Muscle of leg (tissue), 11 donors: Measurements from ENCODE around the gene MORN4. TPM values are rescaled to one million over a fixed set of nuclear protein-coding genes. Genes with fewer than 3 reads are reported as not detected.
"Not testable (repeated sequence)": the region's sequence is repeated elsewhere in the genome, so short reads cannot be mapped to it uniquely, and the experiment has no call there.

ENCODE experiments used
- DNase-seq: peaks from one replicate; pipeline ENCODE4 v3.0.0; 2013
- H3K27ac ChIP-seq: one replicate; pipeline ENCODE4 v1.5.1; 2013; ENCODE audit warnings: mild to moderate bottlenecking, low read length, control low read depth
- H3K27me3 ChIP-seq: one replicate; pipeline ENCODE4 v1.6.1; 2013; ENCODE audit warnings: low read length; ENCODE audit not compliant: control insufficient read depth, insufficient read depth
- H3K36me3 ChIP-seq: one replicate; pipeline ENCODE4 v1.6.1; 2013; ENCODE audit warnings: low read length; ENCODE audit not compliant: control insufficient read depth, insufficient read depth
- H3K4me1 ChIP-seq: one replicate; pipeline ENCODE4 v1.6.1; 2013; ENCODE audit warnings: low read length; ENCODE audit not compliant: control insufficient read depth, insufficient read depth
- H3K4me3 ChIP-seq: one replicate; pipeline ENCODE4 v1.5.1; 2013; ENCODE audit warnings: low read length, control low read depth
- H3K9me3 ChIP-seq: replicated peaks from 2 replicates; pipeline ENCODE4 v1.6.1; 2013; ENCODE audit warnings: low read depth, low read length; ENCODE audit not compliant: control insufficient read depth
- WGBS: methylation state at CpG from one replicate; pipeline ENCODE4 v1.1.5; 2013; ENCODE audit warnings: missing lambda C conversion rate; ENCODE audit not compliant: insufficient coverage; 5-methylcytosine and 5-hydroxymethylcytosine counted together
- polyA plus RNA-seq, 8 donors: library from polyadenylated mRNA; unstranded; fragments of 120-200 nt; gene quantifications; one replicate each; pipeline versions ENCODE4 v1.2.1 to v1.2.3, GENCODE V29; 2013; ENCODE audit warnings: inconsistent platforms in 1 of 8, low replicate concordance in 1 of 8; ENCODE audit not compliant: insufficient read length in 8 of 8, insufficient read depth in 1 of 8
- total RNA-seq: library from RNA; stranded (reverse); fragments of 120-200 nt; gene quantifications from one replicate; pipeline ENCODE4 v1.2.4, GENCODE V29; 2013

MORN4 gene
- total and polyA plus RNA-seq, 9 donors, result 3.8 to 7.6 (median 4.9) TPM

- no CpG with 5 or more reads among the region's 5 CpGs for WGBS
- H3K4me1 ChIP-seq, result peaks cover 31% of the 10 kb centered on the region
- not testable (repeated sequence) for H3K9me3 ChIP-seq, H3K27ac ChIP-seq, H3K4me3 ChIP-seq, H3K36me3 ChIP-seq, DNase-seq, H3K27me3 ChIP-seq
These were observed 56.8 kb downstream of the MORN4 start for GRCh38 chr10:97576487-97576886.

- peaks cover 43% of the 10 kb centered on the region for H3K4me1 ChIP-seq
These were observed 58.1 kb downstream of the MORN4 start for GRCh38 chr10:97575127-97575668.

GRCh38 chr10:97574374-97575126, 58.8 kb downstream of the MORN4 start:
- WGBS, result 93% methylated on average over 1 of the region's 4 CpGs
- H3K4me1 ChIP-seq, result peaks cover 50% of the 10 kb centered on the region
- H3K27me3 ChIP-seq, result peaks cover 4% of the 10 kb centered on the region
- peak; percentile 77 for DNase-seq
- H3K9me3 ChIP-seq, result no peaks in the 10 kb centered on the region
- no peak overlapping the region for H3K4me3 ChIP-seq
- H3K36me3 ChIP-seq, result peaks cover 12% of the 10 kb centered on the region
- H3K27ac ChIP-seq, result peak overlapping the region; percentile 70

More at GRCh38 chr10:97575127-97575668, 58.1 kb downstream of the MORN4 start:
- whole genome bisulfite sequencing, result 86% methylated on average over 4 of the region's 6 CpGs
- Histone ChIP-seq H3K36me3 (peaks cover 5% of the 10 kb centered on the region), H3K9me3 (no peaks in the 10 kb centered on the region), H3K4me3 (no peak overlapping the region), H3K27ac (peak overlapping the region; percentile 70), H3K27me3 (peaks cover 4% of the 10 kb centered on the region)
- DNase-seq, result no peak

GRCh38 chr10:97573672-97574071, 59.6 kb downstream of the MORN4 start:
- Histone ChIP-seq H3K36me3 (peaks cover 18% of the 10 kb centered on the region), H3K4me3 (no peak overlapping the region), H3K4me1 (peaks cover 54% of the 10 kb centered on the region), H3K27me3 (peaks cover 3% of the 10 kb centered on the region), H3K27ac (no peak overlapping the region), H3K9me3 (no peaks in the 10 kb centered on the region)
- 0% methylated on average over 1 of the region's 2 CpGs for WGBS
- no peak for DNase-seq

GRCh38 chr10:97573021-97573420, 60.3 kb downstream of the MORN4 start:
- Histone ChIP-seq H3K9me3 (no peaks in the 10 kb centered on the region), H3K4me3 (no peak overlapping the region), H3K36me3 (peaks cover 21% of the 10 kb centered on the region), H3K4me1 (peaks cover 54% of the 10 kb centered on the region), H3K27ac (peak overlapping the region; percentile 62), H3K27me3 (no peaks in the 10 kb centered on the region)
- WGBS, result no CpG with 5 or more reads among the region's 2 CpGs
- DNase-seq, result peak; percentile 27

- peak; percentile 84 for DNase-seq
- Histone ChIP-seq H3K27ac (peak within 1 kb of the TSS; percentile 86), H3K36me3 (peaks cover 23% of the 10 kb centered on the region), H3K9me3 (no peaks in the 10 kb centered on the region), H3K27me3 (no peaks in the 10 kb centered on the region), H3K4me1 (peaks cover 54% of the 10 kb centered on the region), H3K4me3 (no peak within 1 kb of the TSS)
- 63% methylated on average over 15 of the region's 16 CpGs for WGBS
These were observed 60.9 kb downstream of the MORN4 start, which contains the start of gene ANKRD2 for GRCh38 chr10:97572214-97572989. ANKRD2 (plus strand) TSS chr10:97572779; CDS start chr10:97572789, 10 bp downstream.

- Histone ChIP-seq H3K9me3 (no peaks in the 10 kb centered on the region), H3K36me3 (peaks cover 23% of the 10 kb centered on the region), H3K27ac (peak overlapping the region; percentile 86), H3K4me1 (peaks cover 54% of the 10 kb centered on the region), H3K4me3 (no peak overlapping the region), H3K27me3 (no peaks in the 10 kb centered on the region)
- 48% methylated on average over 3 of the region's 3 CpGs for WGBS
- no peak for DNase-seq
These were observed 61.7 kb downstream of the MORN4 start for GRCh38 chr10:97571622-97572021.

- H3K27ac ChIP-seq, result peak overlapping the region; percentile 86
- DNase-seq, result peak; percentile 82
- WGBS, result 57% methylated on average over 3 of the region's 5 CpGs
- peaks cover 54% of the 10 kb centered on the region for H3K4me1 ChIP-seq
- no peaks in the 10 kb centered on the region for H3K27me3 ChIP-seq
- H3K4me3 ChIP-seq, result no peak overlapping the region
- no peaks in the 10 kb centered on the region for H3K9me3 ChIP-seq
- peaks cover 23% of the 10 kb centered on the region for H3K36me3 ChIP-seq
These were observed 62.4 kb downstream of the MORN4 start for GRCh38 chr10:97570789-97571471.

GRCh38 chr10:97570146-97570788, 63.0 kb downstream of the MORN4 start:
- Histone ChIP-seq H3K4me3 (no peak overlapping the region), H3K4me1 (peaks cover 53% of the 10 kb centered on the region), H3K9me3 (no peaks in the 10 kb centered on the region), H3K36me3 (peaks cover 23% of the 10 kb centered on the region), H3K27me3 (no peaks in the 10 kb centered on the region), H3K27ac (peak overlapping the region; percentile 86)
- 83% methylated on average over 33 of the region's 33 CpGs for WGBS
- no peak for DNase-seq
